Measurements from ENCODE around the gene GRXCR1.

GRCh38 chr4:43041632-43042031 lies 149.1 kb downstream of the GRXCR1 start:
- TF ChIP-seq POLR2AphosphoS5 (IDR thresholded peaks at IDR 0.05; ENCODE audit: low read depth, low read length), result no peak
- no peak for TF ChIP-seq POU2F2 (IDR thresholded peaks at IDR 0.05; ENCODE audit: low read depth, low read length)
- no peak for TF ChIP-seq POLR2A (IDR thresholded peaks at IDR 0.05; ENCODE audit: low read depth, low read length)

Data from GM12891 (cell line).